AG09309 (cell line): ENCODE data around the gene RTN4RL2.

Experiments
- DNase-seq: peaks from one replicate; pipeline ENCODE4 v3.0.0-alpha.2; 2010; ENCODE audit warnings: low read depth
- H3K4me3 ChIP-seq: 2 replicates; pipeline ENCODE4 v1.5.1; 2011; ENCODE audit warnings: mild to moderate bottlenecking, low read depth, low read length, moderate library complexity; ENCODE audit not compliant: control insufficient read depth
- TF ChIP-seq, protein P1 (sequence below): IDR thresholded peaks from 2 replicates; pipeline ENCODE4 v1.5.1; 2011; ENCODE audit warnings: mild to moderate bottlenecking, low read depth, low read length, inconsistent platforms; ENCODE audit not compliant: insufficient read depth, control insufficient read depth; ENCODE audit errors: missing control alignments

The RTN4RL2 gene

DNA sequence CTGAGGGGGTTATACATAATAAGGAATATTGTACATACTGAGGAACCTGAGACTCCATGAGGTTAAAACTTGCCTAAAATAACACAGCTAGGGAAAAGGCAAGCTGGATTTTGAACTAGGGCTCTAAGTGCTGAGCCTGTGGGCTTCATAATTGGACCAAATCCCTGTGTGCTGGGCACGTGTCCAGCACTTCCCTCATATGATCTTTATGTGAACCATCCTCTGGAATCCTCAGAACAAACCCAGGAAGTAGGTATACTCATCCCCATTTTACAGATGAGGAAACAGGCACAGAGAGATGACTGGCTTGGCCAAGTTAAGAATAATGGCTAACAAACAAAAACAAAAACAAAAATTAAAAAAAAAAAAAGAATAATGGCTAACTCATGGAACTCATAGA, 14.9 kb downstream of the RTN4RL2 start:
- H3K4me3 ChIP-seq = no peak overlapping the region
- TF ChIP-seq, protein P1, sequence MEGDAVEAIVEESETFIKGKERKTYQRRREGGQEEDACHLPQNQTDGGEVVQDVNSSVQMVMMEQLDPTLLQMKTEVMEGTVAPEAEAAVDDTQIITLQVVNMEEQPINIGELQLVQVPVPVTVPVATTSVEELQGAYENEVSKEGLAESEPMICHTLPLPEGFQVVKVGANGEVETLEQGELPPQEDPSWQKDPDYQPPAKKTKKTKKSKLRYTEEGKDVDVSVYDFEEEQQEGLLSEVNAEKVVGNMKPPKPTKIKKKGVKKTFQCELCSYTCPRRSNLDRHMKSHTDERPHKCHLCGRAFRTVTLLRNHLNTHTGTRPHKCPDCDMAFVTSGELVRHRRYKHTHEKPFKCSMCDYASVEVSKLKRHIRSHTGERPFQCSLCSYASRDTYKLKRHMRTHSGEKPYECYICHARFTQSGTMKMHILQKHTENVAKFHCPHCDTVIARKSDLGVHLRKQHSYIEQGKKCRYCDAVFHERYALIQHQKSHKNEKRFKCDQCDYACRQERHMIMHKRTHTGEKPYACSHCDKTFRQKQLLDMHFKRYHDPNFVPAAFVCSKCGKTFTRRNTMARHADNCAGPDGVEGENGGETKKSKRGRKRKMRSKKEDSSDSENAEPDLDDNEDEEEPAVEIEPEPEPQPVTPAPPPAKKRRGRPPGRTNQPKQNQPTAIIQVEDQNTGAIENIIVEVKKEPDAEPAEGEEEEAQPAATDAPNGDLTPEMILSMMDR = no peak
- no peak for DNase-seq

DNA sequence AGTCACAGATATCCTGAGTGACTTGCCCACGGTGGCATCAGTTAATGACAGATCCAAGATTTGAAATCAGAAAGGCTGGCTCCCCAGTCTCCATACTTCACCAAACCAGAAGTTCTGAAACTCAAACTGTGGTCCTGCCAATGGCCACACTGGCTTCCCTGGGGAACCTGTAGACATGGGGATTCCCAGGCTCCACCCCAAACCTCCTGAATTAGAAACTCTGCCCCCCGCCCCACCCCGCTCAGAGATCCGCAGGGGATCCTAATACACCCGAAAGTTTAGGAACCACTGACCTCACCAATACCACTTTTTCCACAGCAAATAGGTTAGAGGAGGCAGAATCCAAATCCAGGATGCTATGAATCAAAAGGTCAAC, 15.3 kb downstream of the RTN4RL2 start:
- TF ChIP-seq, protein P1 = no peak
- DNase-seq = no peak
- no peak overlapping the region for H3K4me3 ChIP-seq

DNA sequence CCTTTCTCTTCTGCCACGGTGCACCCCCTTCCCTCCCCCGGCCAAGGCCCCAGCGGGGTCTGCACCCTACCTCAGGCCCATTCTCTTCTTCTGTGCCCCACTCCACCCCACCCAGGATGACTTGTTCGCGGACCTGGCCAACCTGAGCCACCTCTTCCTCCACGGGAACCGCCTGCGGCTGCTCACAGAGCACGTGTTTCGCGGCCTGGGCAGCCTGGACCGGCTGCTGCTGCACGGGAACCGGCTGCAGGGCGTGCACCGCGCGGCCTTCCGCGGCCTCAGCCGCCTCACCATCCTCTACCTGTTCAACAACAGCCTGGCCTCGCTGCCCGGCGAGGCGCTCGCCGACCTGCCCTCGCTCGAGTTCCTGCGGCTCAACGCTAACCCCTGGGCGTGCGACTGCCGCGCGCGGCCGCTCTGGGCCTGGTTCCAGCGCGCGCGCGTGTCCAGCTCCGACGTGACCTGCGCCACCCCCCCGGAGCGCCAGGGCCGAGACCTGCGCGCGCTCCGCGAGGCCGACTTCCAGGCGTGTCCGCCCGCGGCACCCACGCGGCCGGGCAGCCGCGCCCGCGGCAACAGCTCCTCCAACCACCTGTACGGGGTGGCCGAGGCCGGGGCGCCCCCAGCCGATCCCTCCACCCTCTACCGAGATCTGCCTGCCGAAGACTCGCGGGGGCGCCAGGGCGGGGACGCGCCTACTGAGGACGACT, 15.9 kb downstream of the RTN4RL2 start:
- peak overlapping the region; percentile 33 for H3K4me3 ChIP-seq
- TF ChIP-seq, protein P1 = no peak
- DNase-seq = no peak

DNA sequence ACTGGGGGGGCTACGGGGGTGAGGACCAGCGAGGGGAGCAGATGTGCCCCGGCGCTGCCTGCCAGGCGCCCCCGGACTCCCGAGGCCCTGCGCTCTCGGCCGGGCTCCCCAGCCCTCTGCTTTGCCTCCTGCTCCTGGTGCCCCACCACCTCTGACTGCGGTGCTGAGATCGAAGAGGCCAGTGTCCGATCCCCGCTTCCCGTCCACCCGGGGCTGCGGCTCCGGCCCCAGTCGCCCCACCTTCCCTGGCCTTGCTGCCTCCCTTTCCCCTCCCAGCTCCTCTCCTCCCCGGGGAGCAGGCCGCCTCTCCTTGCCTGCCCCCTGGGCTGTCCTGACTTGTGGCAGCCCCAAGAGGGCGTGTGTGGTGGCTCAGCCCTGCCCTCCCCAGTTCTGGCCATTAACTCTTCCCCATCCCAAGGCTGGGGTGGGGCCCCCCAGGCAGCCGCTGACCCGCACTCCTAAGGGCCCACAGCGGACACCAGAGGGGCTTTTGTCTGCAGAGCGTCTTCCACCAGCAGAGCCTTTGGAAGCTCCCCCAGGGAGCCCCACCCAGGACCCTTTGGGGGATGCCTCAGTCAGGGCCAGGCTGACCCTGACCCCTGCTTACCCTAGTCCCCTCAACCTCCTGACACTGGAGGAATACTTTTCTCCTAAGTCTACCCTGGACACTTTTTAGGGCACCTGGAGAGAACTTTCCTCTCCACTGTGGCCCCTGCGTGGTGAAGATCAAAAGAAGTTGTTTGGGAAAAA, 16.6 kb downstream of the RTN4RL2 start:
- no peak for DNase-seq
- peak overlapping the region; percentile 33 for H3K4me3 ChIP-seq
- TF ChIP-seq, protein P1 = peak; percentile 67

DNA sequence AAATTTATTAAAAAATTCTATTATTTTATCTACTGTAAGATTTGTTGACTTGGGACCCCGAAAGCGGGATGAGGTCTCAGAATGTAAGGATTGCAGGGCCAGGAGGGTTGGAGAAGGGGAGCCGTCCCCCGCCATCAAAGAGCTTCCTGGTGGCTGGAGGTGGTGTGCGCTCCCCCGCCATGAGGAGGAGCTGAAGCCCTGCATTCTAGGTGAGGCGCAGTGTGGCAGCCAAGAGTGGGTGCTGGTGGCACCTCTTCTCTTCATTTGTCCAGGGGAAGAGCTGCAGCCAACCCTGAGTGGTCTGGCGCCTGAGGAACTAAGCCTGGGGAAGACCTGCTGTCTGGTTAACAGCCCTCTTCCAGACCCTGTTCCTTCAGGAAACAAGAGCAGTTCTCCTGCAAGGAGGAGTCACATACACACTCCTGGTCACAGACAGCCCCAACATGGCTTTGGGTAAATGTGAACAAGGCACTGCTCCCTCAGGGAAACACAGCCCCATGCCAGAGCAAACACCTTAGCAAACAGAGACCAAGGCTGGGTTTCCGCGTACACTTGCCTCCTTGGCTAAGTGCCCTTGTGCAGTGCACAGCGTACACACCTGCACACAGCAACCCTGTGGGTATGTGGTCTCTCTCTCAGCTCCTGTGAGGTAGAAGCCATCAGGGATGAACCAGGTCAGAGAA, 17.3 kb downstream of the RTN4RL2 start:
- TF ChIP-seq, protein P1 = no peak
- DNase-seq = no peak

DNA sequence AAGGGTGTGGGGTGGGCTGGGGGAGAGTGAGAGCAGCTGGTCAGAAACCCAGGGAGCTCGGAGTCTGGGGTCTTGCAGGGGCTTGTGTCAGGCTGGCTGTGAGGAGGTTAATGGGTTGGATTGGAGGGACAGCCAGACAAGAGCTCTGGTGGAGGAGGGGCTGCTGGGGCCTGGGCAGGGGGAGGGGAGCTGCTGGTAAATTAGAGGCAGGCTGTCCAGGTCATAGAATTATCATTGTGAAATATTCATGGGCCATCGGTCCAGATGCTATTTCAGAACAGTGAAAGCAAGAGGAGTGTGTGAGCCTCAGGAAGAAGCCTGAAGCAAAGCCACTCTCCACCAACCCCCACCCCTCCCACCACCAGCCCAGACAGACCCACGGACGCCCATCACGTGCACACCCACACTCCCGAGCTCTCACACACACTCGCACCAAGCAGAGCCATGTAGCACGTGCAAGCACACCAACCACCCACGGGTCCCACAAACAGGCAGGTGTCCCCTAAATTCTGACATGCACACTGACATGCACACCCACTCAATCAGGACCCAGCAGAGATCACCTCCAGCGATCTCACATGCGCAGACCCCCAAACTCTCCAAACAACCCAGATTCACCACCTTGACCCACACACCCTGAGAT, 18.8 kb downstream of the RTN4RL2 start:
- TF ChIP-seq, protein P1 = no peak
- no peak overlapping the region for H3K4me3 ChIP-seq
- DNase-seq = no peak

More for the DNA sequence above, 17.3 kb downstream of the RTN4RL2 start:
- no peak overlapping the region for H3K4me3 ChIP-seq
